ENCODE measurements around the gene BRINP1. TPM values are rescaled to one million over a fixed set of nuclear protein-coding genes. Genes with fewer than 3 reads are reported as not detected.

BRINP1 gene
- total and polyA plus RNA-seq, 2 of the 8 experiments (the other 6 are each of a cell fraction or from before 2014, with no cell fraction given): 19.5 to 20.5 TPM

DNA sequence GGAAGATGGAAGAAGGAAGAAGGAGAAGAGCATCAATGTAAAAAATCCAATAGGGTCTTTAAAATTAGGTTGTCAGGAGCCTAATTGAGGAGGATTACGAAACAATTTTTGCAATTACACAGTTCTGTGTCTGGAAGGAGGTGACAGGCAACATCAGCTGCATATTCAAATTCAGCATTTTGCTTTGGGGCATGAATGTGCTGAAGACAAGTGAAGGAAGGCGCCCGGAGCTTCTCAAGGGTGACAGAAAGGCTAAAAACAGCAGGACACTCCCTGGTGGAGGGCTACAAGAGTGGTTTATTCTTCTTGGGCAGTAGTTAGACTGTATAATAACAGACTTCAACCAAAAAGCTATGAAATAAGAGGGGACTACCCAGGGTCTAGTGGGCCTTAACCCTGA, 188.3 kb downstream of the BRINP1 start:
- H4K91ac ChIP-seq (replicated peaks; ENCODE audit: insufficient read length, low read length): no peak overlapping the region
- H3K23me2 ChIP-seq (ENCODE audit: low read depth, low read length): no peaks in the 10 kb centered on the region
- H2BK12ac ChIP-seq (ENCODE audit: low read depth, low read length): no peak overlapping the region
- H3K4ac ChIP-seq (replicated peaks; ENCODE audit: insufficient read length, low read depth, low read length): no peak overlapping the region
- FAIRE-seq (no peak), DNase-seq (ENCODE audit: low read depth in 1 of 2, low spot score in 2 of 2) (no peak)
- no peak overlapping the region for H2BK15ac ChIP-seq (ENCODE audit: low read length)
- no peak overlapping the region for H3K56ac ChIP-seq (replicated peaks; ENCODE audit: insufficient read length, low read depth, low read length)
- no peak overlapping the region for H3K9ac ChIP-seq (replicated peaks in 1 of 4; ENCODE audit: extremely low read depth in 1 of 4, low read depth in 3 of 4, low read length in 3 of 4)
- no peaks in the 10 kb centered on the region for H4K20me1 ChIP-seq (replicated peaks in 1 of 2; ENCODE audit: control insufficient read depth in 1 of 2, insufficient read depth in 2 of 2, low read length in 2 of 2)
- H4K8ac ChIP-seq (ENCODE audit: extremely low read depth, insufficient read depth, low read length): no peak overlapping the region
- no peak overlapping the region for H3K18ac ChIP-seq (ENCODE audit: extremely low read depth, low read length)
- no peak overlapping the region for H2AK5ac ChIP-seq (ENCODE audit: low read depth, low read length)
- H2AFZ ChIP-seq (ENCODE audit: low read length): no peak overlapping the region
- H3K79me2 ChIP-seq (ENCODE audit: control insufficient read depth in 1 of 2, insufficient read depth in 2 of 2, low read length in 2 of 2): no peaks in the 10 kb centered on the region
- no peak overlapping the region for H4K5ac ChIP-seq (ENCODE audit: insufficient read length, low read depth, low read length)
- CTCF ChIA-PET (ENCODE audit: partially characterized antibody): interaction anchor here (1.0 to 1.8 kb wide), 4 partner anchors 42 to 109 kb away, joined by 3 to 4 read pairs (median 3); no protein-coding TSS in a partner anchor
- H2BK120ac ChIP-seq (replicated peaks; ENCODE audit: low read depth, low read length): no peak overlapping the region
- no peak overlapping the region for H3K27ac ChIP-seq (ENCODE audit: low read depth, low read length)
- H3K79me1 ChIP-seq (ENCODE audit: low read depth, low read length): no peaks in the 10 kb centered on the region
- WGBS, 2 experiments (ENCODE audit: extremely low coverage in 1 of 2, insufficient coverage in 1 of 2, insufficient read length in 1 of 2, insufficient replicate concordance in 2 of 2, low coverage in 1 of 2, low lambda C conversion rate in 2 of 2, missing lambda C conversion rate in 1 of 2): 94% methylated on average over 3 of the region's 3 CpGs; no CpG with 5 or more reads in 1 of the 2 experiments
- H3K4me1 ChIP-seq (replicated peaks in 1 of 4; ENCODE audit: control insufficient read depth in 3 of 4, insufficient read depth in 4 of 4, low read length in 3 of 4): peaks cover 0 to 4% (median 1%) of the 10 kb centered on the region in 4 experiments; a peak in 3 of 7 replicates
- H3K23ac ChIP-seq (ENCODE audit: insufficient read length): no peak overlapping the region
- H3K4me2 ChIP-seq (ENCODE audit: insufficient read depth in 1 of 2, low read depth in 2 of 2, low read length in 2 of 2): no peak overlapping the region
- POLR2A ChIA-PET (ENCODE audit: partially characterized antibody): no interaction called here
- no peaks in the 10 kb centered on the region for H3K36me3 ChIP-seq (ENCODE audit: control insufficient read depth in 2 of 4, insufficient read depth in 4 of 4, low read length in 3 of 4)
- H2BK5ac ChIP-seq (ENCODE audit: low read depth, low read length): no peak overlapping the region
- no peak overlapping the region for H3K14ac ChIP-seq (ENCODE audit: insufficient read length)
- no peaks in the 10 kb centered on the region for H3K27me3 ChIP-seq (replicated peaks in 1 of 4; ENCODE audit: control insufficient read depth in 3 of 4, extremely low read depth in 1 of 4, insufficient read depth in 3 of 4, low read length in 3 of 4)
- no peak overlapping the region for H3K4me3 ChIP-seq (ENCODE audit: extremely low read depth in 1 of 4, insufficient read depth in 2 of 4, low read depth in 3 of 4, low read length in 4 of 4)
- H3K9me3 ChIP-seq (ENCODE audit: insufficient read depth in 2 of 2, low read depth in 1 of 2, low read length in 1 of 2): no peaks in the 10 kb centered on the region
- TF ChIP-seq ASH2L (IDR thresholded peaks at IDR 0.05; ENCODE audit: low read length) (no peak), CHD1 (IDR thresholded peaks at IDR 0.05; ENCODE audit: low read depth, low read length) (no peak), JUN (IDR thresholded peaks at IDR 0.05; ENCODE audit: low read depth, low read length) (no peak), GTF2F1 (IDR thresholded peaks at IDR 0.05; ENCODE audit: borderline replicate concordance, low read depth, low read length) (no peak)
- TF ChIP-seq, protein P1, sequence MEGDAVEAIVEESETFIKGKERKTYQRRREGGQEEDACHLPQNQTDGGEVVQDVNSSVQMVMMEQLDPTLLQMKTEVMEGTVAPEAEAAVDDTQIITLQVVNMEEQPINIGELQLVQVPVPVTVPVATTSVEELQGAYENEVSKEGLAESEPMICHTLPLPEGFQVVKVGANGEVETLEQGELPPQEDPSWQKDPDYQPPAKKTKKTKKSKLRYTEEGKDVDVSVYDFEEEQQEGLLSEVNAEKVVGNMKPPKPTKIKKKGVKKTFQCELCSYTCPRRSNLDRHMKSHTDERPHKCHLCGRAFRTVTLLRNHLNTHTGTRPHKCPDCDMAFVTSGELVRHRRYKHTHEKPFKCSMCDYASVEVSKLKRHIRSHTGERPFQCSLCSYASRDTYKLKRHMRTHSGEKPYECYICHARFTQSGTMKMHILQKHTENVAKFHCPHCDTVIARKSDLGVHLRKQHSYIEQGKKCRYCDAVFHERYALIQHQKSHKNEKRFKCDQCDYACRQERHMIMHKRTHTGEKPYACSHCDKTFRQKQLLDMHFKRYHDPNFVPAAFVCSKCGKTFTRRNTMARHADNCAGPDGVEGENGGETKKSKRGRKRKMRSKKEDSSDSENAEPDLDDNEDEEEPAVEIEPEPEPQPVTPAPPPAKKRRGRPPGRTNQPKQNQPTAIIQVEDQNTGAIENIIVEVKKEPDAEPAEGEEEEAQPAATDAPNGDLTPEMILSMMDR (IDR thresholded peaks at IDR 0.05; ENCODE audit: control extremely low read depth in 1 of 3, insufficient read depth in 1 of 3, low read depth in 1 of 3, low read length in 3 of 3): no peak
- no peak overlapping the region for H2BK20ac ChIP-seq (ENCODE audit: low read length)
